ENCODE measurements around the gene SLCO3A1.
"Not testable (repeated sequence)": the region's sequence is repeated elsewhere in the genome, so short reads cannot be mapped to it uniquely, and the experiment has no call there.

The SLCO3A1 gene

DNA sequence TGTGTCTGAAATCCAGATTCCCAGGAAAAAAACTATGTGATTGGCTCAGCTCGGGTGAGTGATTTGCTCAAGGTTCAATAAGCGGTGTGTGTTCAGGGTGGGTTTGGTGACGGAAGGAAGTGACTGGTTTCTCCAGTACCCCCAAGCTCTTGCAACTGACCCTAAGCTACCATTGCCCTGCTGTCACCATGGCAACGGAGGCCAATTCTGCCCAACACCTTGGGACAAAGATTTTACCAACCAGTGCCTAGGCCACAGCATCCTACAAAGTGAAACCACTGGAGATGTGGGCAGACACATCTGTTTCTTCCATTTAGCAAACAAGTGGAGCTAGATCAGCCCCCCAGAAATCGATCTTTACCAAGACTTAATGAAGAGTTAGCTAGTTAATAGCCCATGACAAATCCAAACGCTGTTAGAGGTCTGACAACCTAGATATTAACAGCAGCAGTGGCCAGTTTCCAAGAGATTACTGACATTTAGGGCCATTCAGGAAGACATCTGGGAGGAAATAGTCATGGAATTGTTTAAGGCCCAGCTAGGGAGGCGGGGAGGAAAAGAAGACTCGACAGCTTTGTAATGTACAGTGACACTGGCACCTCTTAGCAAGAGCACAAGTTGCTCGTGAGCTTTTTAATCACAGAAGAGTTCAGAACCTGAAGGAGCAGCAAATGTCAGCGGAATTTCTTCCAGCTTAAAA, 195.9 kb downstream of the SLCO3A1 start:
- DNase-seq = no peak
- intact Hi-C loops (cut with DNase I) = no loop called here

DNA sequence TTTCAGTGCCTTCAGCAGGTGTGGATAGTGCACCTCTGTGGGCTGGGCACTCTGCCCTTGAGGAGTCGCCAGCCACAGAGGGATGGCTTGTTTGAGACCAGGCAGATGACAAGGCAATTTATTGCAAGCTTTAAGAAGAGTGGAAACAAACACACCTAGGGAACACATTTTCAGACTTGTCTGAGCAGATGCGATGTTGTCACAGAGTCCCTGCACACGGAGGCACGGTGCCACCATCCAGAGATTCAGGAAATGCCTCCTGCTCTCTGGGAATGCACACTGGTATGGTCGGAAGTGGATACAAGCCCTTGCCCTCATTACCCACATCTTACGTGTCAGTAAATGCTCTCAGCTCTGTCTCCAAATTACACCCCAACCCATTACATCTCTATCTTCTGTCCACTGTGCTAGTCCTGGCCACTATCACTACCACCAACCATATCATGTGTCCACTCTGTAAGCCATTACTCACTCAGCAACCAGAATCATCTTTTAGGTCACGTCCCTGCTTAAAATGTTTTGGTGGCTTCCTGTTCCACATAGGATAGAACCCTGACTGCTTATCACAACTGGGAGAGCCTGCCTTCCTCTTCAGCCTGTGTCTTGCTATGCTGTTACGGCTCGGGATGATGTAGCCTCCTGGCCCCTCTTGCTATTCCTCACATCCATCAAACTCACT, 196.9 kb downstream of the SLCO3A1 start:
- no peak for DNase-seq
- intact Hi-C loops (cut with DNase I) = no loop called here

GRCh38 chr15:92051716-92052115, 198.2 kb downstream of the SLCO3A1 start:
- DNase-seq = no peak
- intact Hi-C loops (cut with DNase I) = no loop called here

DNA sequence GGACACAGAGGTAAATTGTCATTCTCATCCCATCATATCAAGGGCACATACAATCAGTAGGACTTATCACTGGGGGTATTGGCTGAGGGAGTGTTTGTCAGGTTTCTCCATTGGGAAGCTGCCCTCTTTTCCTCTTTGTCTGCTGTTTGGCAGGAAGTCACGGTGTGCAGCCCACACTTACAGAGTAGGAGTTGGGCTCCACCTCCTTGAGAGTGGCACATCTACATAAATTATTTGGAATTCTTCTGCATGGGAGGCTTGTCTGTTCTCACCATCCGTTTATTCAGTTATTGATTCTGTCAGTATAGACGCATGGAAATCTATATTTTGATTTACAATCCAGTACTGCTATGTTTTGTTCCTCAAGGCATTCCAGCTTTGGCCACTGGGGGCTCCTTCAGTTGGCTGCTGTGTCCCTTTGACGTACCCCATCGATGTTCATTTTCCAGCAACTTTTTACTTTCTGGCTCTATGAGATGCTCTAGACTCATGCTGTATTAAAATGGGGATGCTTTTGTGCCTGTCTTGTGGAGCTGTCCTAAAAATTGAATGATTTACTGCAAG, 200.3 kb downstream of the SLCO3A1 start:
- intact Hi-C loops (cut with DNase I) = no loop called here
- DNase-seq = no peak

DNA sequence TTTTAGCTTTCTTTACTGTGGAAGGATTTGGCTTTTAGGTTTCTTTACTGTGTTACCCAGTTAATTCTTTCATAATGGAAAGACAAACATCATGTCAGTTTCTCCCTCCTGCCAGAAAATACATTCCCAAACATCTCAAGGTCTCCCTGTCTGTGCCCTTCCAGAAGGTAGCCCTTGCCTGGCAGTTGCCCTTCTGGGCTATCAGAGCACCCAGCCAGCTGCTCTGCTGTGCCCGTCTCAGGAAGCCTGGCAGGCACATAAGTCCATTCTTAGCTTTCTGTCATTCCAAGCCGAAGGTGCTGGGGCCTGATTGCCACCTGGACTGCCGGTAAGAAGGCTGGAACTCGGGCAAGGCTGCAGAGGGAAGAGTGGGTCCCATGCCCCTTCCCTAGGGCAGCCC, 203.4 kb downstream of the SLCO3A1 start:
- DNase-seq = peak in 1 of 10 donors; percentile 1

GRCh38 chr15:92059036-92059970, 205.8 kb downstream of the SLCO3A1 start:
- no peak for DNase-seq

More for the DNA sequence above, 203.4 kb downstream of the SLCO3A1 start:
- intact Hi-C loops (cut with DNase I) = no loop called here

GRCh38 chr15:92059971-92060311, 206.4 kb downstream of the SLCO3A1 start:
- DNase-seq; intact Hi-C loops (cut with DNase I): not testable (repeated sequence)

More at GRCh38 chr15:92059036-92059970, 205.8 kb downstream of the SLCO3A1 start:
- intact Hi-C loops (cut with DNase I) = no loop called here

DNA sequence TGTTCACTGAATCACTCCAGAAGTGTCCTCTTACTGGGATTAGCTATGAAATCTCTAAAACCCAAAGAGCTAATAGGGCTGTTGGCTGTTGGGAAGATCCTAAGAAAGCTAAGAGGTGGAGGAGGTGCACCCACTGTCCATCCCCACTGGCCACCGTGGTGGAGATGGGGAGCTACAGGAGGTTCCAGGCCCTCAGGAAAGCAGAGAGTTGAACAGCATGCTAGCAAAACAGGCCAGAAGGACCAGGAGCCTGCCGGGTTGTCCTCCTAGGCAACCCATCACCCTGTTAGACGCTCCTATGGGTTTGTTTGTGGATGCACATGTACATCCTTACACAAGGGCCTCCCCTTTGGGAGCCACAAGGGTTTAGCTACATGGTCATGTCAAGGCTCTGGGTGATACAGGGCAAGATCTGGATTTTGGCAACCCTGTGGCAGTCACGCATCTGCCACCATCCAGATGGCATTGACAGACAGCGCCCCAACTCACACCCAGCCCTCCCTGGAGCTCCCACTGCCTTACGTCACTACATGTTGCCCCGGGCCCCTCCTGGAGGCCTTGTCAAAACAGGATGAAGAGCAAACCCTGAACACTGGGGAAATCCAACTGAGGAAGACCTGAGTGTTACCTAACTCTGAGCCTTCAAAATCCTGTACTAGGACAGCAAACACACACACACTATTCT, 208.1 kb downstream of the SLCO3A1 start:
- DNase-seq = no peak
- intact Hi-C loops (cut with DNase I) = no loop called here

- intact Hi-C loops (cut with DNase I) = no loop called here
Measured at GRCh38 chr15:92062505-92062904, 209.0 kb downstream of the SLCO3A1 start.

GRCh38 chr15:92068121-92068520, 214.6 kb downstream of the SLCO3A1 start:
- peak in 2 of 10 donors; percentile 16 to 31 for DNase-seq
- intact Hi-C loops (cut with DNase I) = no loop called here

More at GRCh38 chr15:92062505-92062904, 209.0 kb downstream of the SLCO3A1 start:
- no peak for DNase-seq

DNA sequence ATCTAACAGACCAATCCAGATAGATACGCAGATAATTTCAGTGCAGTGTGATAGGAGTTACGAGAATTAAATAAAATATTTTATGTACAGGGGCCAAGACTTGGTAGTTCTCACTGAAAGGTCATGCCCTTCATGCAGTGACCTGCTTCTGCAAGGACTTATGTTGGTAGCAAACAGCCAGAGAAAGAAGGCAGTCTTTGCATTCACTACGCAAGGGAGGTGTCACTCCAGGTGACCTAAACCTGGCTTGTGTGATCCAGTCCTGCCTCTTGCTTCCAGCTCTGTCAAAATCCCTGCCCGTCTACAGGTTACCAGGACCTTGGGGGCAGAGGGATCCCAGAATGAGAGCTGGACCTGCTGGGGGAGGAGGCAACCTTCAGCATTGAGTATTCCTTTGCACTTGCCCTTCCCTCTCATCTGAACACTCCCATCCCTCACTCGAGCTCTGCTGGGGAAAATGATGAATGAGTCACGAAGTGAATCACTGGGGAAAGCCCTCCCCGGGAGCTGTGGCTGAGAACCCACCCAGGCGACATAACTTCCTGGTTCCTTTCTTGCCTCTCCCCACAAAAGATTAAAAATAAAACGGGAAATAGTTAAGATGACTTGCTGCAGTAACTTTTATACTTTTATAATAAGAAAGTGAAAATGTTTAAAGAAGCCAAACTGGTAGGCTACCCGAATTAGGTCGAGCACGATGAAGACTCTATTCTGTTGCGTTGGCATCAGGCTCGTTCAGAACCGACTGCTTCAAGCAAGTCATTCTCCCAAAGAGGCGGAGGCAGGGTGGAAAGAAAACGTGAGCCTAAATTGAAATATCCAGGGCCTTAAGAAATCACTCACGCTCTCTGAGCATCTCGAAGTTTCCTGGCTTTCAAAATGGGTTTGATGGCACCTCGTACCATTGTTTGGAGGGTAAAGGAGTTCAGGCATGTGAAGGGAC, 216.1 kb downstream of the SLCO3A1 start:
- DNase-seq = no peak
- intact Hi-C loops (cut with DNase I) = loop anchor here (10.0 kb wide), 1 partner anchor 115 kb away; no protein-coding TSS in a partner anchor

DNA sequence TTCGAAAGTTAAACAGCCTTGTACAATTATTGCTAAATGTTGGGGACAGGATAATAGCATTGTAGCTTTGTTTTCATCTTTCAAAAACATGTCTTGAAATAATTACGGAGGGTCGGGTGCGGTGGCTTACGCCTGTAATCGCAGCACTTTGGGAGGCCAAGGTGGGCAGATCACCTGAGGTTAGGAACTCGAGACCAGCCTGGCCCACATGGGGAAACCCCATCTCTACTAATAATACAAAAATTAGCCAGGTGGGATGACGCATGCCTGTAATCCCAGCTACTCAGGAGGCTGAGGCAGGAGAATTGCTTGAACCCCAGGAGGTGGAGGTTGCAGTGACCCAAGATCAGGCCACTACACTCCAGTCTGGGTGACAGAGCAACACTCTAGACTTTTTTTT, 216.7 kb downstream of the SLCO3A1 start:
- DNase-seq = not testable (repeated sequence)
- intact Hi-C loops (cut with DNase I) = loop anchor here (10.0 kb wide), 1 partner anchor 115 kb away; no protein-coding TSS in a partner anchor

- intact Hi-C loops (cut with DNase I) = loop anchor here (10.0 kb wide), 1 partner anchor 116 kb away; no protein-coding TSS in a partner anchor
- DNase-seq = no peak
Measured at GRCh38 chr15:92071045-92071634, 217.6 kb downstream of the SLCO3A1 start.

- intact Hi-C loops (cut with DNase I) = loop anchor here (10.0 kb wide), 1 partner anchor 118 kb away; no protein-coding TSS in a partner anchor
Measured at GRCh38 chr15:92073044-92073785, 219.7 kb downstream of the SLCO3A1 start.

DNA sequence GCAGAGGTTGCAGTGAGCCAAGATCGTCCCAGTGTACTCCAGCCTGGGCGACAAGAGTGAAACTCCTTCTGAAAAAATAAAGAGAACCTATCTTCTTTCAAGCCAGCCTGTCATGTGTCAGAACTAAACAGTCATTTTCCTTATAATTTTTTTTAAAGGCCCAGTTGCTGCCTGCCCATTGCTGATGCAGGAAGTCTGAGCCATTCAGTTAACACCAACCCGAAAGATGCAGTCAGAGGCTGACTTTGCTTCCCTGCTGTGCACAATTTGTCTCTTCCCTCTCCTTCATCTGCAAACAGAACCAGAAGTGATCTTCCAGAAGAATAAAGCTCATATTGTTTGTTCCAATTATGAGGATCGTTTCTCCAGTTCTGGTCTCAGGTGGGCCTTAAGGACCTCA, 220.6 kb downstream of the SLCO3A1 start:
- intact Hi-C loops (cut with DNase I) = loop anchor here (10.0 kb wide), 1 partner anchor 119 kb away; no protein-coding TSS in a partner anchor
- DNase-seq = no peak

More at GRCh38 chr15:92073044-92073785, 219.7 kb downstream of the SLCO3A1 start:
- DNase-seq = no peak

GRCh38 chr15:92074646-92075045, 221.1 kb downstream of the SLCO3A1 start:
- intact Hi-C loops (cut with DNase I) = loop anchor here (5.0 to 10.0 kb wide), 2 partner anchors 120 to 367 kb away; no protein-coding TSS in a partner anchor
- no peak for DNase-seq

DNA sequence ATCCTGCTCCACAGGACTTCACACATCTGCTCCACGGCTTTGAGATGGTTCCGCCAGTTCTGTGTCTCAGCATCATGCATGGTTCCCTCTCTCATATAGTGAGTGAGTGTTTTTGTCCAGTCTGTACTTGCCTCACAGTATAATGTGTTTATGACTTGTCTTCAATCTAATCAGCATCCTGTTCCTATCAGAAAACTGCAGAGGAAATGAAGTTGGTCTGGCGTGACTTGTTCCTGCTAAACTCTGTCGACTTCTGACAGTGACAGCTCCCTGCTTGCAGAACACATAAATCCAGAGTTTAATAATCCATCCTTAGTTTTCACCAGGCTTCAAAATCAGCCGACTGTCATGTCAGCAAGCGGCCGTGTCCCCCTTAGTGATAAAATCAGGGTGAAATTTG, 222.3 kb downstream of the SLCO3A1 start:
- DNase-seq = no peak

More for the DNA sequence above, 222.3 kb downstream of the SLCO3A1 start:
- intact Hi-C loops (cut with DNase I) = loop anchor here (2.0 to 10.0 kb wide), 4 partner anchors 121 to 773 kb away; partner anchors contain the start of gene SLCO3A1
